ENCODE measurements around the gene RIPOR2.
"Not testable (repeated sequence)": the region's sequence is repeated elsewhere in the genome, so short reads cannot be mapped to it uniquely, and the experiment has no call there.

The RIPOR2 gene

DNA sequence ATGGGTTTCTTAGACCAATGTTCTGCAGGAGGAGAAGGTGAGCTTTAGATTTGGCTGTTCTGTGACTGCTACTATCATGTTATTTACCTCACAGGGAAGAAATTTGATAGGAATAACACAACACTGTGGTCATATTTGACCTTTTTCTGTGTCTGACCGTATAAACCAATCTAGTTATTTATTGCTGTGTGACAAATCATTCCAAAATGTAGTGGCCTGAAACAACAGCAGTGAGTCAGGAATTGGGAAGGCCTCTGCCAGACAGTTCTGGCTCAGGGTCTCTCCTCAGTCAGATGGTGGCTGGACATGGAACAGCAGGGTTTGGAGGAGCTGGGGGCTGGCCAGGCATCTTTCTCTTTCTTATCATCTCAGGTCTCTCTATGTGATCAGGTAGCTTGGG, 33.0 kb downstream of the RIPOR2 start:
- peak; percentile 73 for DNase-seq (ENCODE audit: low read depth)

DNA sequence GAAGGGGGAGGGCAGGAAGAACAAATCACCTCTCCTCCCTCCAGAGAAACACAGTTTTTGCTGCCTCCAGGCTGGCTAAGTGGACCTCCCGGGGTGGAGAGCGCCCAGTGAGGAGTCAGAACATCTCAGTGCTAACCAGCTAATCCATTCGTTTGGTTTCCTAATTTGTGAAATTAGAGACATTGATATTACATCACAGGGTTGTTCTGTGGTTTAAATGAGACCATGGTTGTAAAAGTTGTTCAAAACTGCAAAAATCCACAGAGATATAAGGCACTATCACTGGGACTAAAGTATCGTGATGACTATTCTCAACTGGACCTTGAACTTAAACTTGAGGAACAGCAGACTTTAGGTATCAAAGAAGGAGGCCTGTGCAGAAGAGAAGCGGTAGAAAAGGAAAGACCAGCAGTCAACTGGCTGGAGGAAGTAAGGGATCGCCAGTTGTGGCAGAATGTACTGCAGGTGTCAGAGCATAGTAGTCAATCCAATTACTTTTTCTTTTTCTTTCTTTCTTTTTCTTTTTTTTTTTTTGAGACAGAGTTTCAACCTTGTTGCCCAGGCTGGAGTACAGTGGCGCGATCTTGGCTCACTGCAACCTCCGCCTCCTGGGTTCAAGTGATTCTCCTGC, 33.9 kb downstream of the RIPOR2 start:
- no peak for DNase-seq (ENCODE audit: low read depth)

DNA sequence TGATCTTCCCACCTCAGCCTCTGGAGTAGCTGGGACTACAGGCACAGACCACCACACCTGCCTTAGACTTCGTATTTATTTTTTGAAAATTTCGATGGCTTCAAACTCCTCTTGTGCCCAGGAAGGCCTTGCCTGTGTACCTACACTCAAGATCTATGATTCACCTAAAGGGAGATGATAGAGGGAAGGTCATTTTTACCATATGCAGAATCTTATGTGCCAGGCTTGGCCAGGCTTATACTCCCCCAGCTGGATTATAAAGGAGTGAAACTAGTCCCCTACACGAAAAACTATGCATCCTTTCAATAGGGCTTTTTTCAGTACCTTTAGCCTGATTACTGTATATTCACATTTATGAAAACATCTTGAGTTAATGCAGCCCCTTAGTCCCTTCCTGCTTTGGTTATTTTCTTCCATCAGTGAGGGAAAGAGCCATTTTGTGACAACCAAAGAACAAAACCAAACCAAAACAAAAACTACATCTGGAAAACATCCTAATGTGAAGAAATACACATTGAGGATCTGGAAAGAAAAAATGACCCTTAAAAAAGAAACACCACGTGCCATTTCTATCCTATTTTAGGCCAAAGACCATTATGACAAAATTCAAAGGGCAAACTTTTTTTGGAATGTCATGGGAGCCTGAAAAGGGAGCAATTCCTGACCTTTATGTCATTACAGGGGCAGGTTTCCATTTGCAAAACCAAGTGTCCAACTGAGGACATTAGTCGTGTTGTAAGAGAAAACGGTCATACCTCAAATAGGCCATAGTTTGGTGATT, 34.7 kb downstream of the RIPOR2 start:
- no peak for DNase-seq (ENCODE audit: low read depth)

DNA sequence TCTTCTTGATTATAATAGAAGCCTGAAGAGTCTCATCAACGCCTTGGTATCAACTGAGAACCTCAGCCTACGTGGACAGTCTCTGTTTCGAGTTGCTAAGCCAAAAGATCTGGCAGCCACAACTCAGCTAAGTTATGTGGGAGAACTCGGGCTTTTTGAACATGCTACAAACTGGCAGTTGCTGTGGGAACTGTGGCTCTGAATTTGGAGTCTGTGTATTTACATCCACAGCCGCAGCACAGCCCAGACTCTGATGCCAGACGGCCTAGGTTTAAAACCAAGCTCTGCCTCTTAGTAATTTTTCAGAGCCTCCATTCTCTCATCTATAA, 35.8 kb downstream of the RIPOR2 start:
- no peak for DNase-seq (ENCODE audit: low read depth)

DNA sequence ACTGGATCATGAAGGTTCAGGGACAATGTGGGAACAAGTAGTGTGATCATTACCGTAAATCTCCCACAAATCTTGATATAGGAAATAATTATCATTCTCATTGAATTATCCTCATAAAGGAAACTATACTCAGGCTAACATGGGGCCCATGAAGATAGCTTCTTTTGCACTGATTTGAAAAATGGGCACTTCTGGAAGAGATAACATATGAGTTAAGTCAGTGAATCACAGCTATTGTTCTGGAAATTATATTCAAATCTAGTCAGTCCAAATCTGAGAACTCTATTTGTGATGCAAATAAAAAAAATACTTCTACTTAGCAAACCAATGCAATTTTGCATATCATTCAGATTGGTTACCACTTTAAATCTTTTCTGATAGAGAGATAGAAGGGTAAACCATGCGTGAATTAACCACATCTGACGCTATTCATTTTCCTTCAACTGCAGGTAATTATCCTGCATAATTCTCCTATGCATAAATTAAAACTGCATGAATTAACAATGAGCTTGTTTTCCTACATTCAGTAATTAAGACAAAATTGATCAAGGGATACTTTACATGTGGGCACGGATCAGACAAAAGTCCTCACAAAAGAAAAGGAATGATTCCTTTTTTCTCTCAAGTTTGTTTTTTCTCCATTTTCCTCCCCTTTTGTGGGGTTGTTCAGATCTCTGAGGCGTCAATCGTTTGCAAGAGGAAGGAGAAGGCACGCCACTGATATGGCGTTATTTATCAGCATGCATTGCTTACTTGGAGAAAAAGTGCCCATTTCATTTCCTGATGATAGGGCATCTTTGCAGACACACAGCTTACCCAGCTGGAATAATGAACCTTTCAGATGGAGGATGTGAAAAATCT, 36.4 kb downstream of the RIPOR2 start:
- no peak for DNase-seq (ENCODE audit: low read depth)

DNA sequence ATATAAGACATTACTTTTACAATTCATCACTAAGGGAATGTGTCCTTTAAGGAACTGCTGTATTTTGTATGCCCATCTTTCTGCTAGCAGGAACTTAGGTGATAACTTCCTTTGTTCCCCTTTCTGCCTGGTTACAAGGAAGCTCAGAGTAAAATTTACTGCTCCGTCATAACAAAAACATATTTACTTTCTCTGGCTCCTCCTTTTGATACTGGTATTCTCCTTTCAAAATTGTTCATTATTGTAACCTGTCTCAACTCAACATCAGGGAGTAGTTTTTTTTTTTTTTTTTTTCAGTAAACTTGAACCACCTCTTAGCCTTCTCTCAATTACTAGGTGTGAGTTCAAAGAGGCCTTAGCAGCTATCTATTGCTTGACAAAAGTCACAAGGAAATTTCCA, 37.1 kb downstream of the RIPOR2 start:
- DNase-seq (ENCODE audit: low read depth), result no peak

DNA sequence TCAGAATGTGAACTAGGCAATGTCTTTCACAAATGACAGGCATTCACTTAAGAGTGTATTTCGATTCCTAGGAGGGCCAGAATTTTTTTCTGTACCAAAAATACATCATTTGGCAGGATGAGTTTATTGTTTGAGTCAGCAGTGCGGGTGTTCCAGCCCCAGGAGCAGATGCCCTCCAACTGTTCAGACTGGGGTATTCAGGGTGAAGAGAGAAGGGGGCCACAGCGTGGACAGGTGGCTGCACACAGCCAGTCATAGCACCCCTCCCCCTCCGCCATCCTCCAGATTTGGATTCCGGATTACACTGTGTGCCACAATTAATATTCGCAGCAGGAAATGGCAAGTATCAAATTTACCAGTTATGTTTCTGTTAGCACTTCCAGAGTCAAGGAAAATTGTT, 38.6 kb downstream of the RIPOR2 start:
- DNase-seq (ENCODE audit: low read depth), result no peak

DNA sequence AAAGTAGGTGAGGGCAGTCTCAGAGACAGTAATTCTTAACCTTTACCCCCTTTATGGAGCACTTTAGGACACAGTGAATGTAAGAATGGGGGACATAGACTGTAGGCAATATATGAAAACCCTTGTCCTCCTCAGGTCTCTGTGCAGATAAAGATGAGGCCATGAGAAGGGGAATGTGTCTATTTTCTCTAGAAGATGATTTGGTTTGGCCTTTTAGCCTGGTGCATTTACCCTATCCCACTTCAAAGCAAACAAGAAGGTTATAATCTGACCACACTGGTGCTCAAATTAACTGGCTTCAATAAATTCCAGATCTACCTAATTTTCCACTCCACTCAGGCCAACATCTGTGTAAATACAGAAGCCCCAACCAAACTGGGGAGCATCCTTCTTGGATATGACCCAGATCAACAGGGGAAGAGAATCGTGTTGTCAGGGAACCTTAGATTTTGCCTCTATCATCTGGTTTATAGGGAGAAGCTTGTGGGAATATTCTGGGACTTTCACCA, 42.4 kb downstream of the RIPOR2 start:
- no peak for DNase-seq (ENCODE audit: low read depth)

DNA sequence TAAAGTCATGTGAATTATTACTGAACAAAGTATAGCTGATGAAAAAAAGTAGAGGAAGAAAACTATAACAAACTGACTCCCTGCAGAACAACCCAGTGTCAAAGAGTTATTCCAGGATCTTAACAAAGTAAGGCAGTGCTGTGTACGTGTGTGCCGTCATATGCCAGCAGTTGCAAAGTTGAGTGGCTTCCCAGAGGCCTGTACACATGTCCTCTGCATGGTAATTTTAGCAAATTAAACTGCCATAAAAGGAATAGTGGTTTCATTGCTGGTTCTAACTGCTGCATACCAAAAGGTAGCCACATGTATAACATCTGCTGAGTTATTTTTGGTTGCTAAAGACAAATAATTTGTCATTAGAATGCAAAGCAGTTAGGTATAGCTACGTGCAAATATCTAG, 44.8 kb downstream of the RIPOR2 start:
- DNase-seq (ENCODE audit: low read depth), result no peak

DNA sequence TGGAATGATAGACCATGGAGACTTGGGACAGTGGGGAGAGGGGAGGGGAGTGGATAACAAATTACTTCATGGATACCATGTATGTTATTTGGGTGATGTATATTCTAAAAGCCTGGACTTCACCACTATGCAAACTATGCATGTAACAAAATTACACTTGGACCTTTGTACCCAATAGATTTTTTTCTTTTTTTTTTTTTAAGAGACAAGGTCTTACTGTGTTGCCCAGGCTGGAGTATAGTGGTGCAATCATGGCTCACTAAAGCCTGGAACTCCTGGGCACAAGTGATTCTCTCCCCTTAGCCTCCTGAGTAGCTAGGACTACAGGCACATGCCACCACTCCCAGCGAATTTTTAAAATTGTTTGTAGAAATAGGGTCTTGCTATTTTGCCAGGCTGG, 45.3 kb downstream of the RIPOR2 start:
- DNase-seq (ENCODE audit: low read depth), result no peak

DNA sequence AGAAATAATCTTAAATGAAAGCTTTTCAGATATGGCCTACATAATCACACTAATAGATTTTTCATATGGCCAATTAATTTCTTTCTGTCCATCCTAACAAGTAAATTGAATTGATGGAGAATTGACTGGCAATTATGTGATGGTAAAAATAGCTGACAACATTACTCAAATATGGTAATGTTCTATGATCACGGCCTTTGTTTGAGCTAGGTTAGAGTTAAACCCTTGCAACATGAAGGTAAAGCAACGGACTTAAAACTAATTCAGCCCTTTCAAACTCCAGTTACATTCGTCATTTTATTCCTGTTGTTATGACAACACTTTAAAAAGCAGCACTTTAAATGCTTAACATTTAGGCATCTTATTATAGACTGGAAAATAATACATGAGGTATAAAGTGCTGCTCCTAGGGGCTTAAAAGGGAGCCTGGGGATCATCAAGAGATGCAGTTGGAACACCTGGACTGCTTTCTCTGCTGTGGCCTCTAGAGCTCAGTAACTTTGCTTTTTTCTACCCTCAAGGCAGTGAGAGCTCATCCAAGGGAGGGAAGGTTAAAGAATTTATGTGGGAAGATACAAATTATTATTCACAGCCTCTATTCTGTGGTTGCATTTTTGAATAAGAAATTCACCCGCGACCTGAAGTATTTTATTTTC, 46.9 kb downstream of the RIPOR2 start:
- no peak for DNase-seq (ENCODE audit: low read depth)

DNA sequence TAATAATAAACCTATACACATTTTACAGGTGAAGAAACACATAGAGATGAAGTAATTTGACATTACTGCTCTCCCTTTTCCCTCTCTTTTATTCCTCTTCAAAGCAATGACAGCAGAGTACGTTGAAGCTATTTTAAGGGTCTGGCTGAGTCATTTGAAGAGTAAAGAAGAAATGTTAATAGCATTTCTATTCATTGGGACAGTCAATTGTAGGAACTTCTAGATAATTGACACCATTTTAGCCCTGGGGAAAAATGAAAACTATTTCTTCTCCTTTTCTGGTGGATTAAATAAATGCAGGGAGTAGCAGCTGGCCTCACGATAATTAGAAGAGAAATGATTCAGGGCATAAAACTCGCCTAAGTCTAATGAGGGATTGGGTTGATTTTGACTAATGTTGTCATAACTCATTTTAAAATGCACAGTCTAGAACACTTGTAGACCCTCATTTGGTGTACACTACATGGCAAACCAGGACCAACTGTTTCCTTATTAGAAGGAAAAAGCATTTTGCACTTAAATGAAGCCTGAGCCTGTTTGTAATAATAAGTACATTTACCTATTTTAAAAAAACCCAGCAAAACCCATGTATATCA, 48.1 kb downstream of the RIPOR2 start:
- no peak for DNase-seq (ENCODE audit: low read depth)

DNA sequence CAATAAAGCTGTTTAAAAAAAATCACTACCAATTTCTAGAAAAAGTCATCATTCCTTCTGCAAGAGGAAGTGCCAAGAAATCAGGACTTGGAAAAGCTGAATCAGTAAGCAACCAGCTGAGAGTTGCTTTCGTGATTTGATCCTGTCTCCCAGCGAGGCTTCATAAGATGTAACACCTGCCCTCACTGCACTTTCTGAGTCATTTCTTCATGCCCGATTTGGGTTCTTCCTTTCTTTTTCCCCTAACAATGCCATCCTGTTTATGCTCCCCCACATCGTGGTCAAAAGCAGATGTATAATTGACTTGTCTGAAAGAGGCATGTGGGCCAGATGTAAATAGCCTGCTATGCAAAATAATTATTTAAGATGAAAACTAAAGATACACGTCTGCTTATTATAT, 52.1 kb downstream of the RIPOR2 start:
- peak; percentile 53 for DNase-seq (ENCODE audit: low read depth)

DNA sequence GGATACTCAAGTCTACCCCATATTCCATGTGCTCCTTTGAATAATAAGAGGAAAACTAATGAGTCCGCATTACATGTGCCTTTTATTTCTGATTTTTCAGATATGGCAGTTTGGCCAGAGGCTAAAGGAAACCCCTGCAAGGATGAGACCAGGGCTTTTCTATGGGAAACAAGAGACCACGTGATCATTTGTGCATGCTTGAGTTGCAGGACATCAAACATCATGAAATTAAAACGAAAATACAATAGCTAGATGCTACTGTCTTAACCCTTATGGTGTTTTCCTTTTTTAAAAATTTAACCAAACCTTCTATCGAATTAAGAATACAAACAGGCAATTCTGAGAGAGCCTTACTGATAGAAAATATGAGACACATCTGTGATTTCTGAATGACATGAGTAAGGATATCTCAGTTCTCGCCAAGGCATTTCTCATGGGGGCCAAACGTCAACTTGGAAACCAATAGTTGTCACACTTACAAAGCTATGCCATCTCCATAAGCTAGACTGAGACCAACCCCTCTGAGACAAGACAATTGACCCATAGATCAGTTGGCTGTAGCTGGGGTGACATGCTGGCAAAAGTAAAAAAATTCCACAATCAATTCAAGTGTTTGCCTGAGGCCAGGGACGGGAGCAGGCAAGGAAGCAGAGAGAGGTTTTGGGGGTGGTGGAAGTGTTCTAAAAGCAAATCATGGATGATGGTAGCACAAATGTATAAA, 52.8 kb downstream of the RIPOR2 start:
- no peak for DNase-seq (ENCODE audit: low read depth)

DNA sequence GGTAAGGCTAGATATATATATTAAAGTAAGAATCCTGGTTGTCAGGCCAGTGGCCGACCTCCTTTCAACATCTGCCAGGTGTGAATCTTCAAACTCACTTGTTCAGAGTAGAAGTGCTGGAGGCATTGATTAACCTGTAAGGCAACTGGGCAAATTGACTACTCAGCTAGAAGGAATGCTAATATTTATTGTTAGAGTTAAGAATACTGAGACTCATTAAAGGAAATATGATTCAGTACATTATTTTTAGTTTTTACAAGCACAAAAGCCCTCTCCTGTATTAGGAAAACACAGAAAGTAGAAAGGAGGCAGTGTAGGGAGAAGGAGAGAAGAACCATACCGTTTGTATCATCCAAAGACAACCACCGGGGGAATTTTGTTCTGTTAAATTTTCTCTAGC, 53.5 kb downstream of the RIPOR2 start:
- no peak for DNase-seq (ENCODE audit: low read depth)

DNA sequence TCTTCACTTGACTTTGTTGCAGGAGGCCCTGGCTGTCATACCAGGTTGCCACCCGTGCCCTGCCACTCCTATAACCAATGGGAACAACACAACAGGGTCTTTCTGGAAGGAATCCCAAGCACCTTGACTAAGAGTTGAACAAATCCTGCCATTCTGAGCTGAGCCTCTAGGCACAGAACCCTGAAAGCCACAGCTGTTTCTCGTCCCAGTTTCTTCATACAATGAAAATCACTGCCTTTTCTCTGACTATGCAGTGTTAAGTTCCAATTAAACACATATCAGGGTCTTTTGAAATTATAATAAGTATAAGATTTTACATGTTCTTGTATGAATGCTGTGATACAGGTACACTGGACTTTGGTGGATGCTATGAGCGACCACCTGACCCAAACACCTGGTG, 54.4 kb downstream of the RIPOR2 start:
- no peak for DNase-seq (ENCODE audit: low read depth)

DNA sequence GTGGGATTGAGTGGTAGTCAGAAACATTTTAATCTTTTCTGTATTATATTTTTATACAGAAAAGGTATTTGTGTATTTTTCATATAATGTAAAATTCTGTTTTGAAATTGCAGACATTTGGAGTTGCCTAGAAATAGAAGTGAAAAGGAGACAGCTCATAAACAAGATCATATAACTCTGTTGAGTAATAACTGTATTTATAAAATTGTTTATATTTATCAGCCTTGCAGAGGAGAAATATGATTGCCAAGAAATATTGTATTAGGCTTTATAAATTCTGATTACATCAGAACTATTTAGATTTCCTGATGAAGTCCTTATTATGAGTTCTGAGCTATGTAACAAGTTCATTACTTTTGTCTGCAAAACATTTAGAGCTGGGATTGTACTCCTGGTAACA, 55.3 kb downstream of the RIPOR2 start:
- DNase-seq (ENCODE audit: low read depth), result no peak

DNA sequence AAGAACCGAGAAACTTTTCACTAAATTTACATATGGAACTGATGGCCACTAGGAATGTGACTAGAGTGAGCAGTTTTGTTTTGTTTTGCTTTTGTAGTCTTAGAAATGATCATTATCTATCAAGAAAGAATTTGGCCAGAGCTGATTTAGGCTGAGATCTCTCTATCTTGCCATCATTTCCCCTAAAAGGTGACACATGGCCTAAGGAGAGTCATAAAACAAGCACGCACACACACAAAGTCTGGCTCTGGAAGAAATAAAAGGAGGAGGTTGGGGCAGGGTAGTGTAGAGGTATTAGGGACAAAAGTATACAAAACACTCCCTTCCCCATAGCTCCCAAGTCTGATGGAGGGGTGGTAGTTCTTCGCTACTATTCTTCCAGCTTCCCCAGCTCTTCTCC, 56.4 kb downstream of the RIPOR2 start:
- DNase-seq (ENCODE audit: low read depth), result no peak

DNA sequence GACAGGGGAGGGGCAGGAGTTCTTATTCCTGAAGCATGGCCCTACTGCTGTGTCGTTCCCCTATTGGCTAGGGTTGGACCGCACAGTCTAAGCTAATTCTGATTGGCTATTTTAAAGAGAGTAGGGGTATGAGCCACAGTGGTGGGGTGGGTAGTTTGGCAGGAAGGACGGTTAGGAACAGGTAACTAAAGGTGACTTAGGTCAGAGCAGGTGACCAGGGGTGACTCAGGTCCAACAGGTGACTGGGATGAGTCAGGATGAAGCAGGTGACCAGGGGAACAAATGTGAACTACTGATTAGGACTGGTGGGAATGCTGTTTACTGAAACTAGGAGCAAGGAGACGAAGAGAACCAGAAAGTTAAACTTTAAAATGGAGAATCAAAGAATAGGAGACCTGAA, 58.0 kb downstream of the RIPOR2 start:
- DNase-seq (ENCODE audit: low read depth), result not testable (repeated sequence)

DNA sequence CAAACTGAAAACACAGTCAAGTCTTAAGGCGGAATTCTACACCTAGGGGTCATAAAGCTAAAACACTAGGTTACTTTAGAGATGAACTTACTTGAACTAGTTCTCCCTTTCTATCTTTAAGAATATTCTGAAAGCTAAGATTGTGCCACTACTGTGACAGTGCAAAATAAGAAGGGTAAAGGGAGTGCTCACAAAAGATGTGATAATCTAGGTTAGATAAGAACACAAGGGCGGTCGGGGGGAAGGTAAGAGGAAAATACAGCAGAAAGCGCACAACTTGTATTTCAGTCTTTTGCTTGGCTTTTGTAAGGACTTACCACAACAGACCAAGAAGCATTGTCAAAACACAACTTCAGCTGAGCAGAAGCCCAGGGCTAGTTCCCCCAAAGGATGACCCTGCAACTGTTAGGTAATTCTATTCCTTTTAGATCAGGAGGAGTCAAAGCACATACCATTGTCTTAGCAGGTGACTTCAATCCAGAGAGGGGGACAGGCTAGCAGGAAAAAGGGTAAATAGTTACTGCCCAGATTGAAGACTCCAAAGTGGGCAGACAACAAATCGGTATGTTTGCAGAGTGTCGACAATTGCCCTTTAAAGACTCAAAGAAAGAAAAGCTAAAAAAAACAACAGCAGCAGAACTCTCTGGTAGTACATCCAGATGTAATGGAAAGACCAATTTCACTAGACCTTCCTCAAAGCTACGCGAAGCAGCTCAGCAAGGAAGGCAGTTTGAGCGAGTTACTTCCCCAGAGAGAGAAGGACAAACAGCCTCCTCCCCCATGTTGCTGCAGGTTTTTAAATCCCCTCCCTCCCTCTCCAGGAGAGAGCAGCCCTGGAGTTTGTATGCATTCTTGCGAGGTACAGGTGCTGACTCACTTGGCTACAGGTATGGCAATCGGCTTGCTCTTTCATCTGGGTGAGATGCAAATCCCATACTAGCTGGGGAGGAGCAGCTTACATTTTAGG, 59.0 kb downstream of the RIPOR2 start:
- DNase-seq (ENCODE audit: low read depth), result no peak
